Activated CD8-positive, alpha-beta memory T cell treated with anti-CD3 and anti-CD28 coated beads for 24 hours (primary cell): ENCODE data around the gene MUC7.
"Not testable (repeated sequence)": the region's sequence is repeated elsewhere in the genome, so short reads cannot be mapped to it uniquely, and the experiment has no call there.

Source experiments
- DNase-seq: peaks from one replicate; pipeline ENCODE4 v3.0.0-alpha.2; 2020

The MUC7 gene

DNA sequence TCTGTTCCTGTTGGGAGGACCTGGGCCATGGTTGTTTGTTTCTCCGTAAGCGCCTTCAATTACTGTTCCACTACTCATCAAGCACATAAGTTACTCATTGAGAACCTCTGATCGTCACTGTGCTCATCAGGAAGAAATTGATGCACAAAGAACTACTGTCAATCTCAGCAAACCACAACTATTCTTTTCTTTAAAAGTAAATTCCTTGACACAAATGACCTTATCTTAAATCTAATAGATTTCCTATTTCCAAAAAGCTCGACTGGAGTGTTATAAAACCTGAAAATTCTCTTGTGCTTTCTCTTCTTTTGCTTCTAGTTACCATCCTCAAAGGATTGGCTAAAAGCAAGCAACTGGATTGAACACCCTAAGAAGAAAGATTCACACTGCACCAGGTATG is at the start of gene MUC7:
Gene MUC7 (plus strand): TSS at position 301 of the 400 bp plus-strand sequence. CDS start 1,825 bp downstream, outside the sequence.
- DNase-seq = no peak

DNA sequence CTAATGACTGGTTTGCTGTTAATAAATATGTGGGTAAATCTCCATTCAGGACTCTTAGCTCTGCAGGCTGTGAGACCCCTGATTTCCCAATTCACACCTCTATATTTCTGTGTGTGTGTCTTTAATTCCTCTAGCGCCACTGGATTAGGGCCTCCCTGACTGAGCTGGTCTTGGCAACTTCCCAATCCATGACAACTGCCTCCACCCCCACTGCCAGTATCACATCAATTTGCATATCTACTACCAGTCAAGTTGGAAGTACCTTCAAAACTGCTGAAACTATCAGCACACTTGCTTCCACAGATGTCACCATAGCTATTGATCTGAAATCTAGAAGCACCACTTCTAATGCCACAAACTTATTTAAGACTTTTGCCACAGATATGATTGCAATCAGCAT is 46.7 kb upstream of the MUC7 start:
- no peak for DNase-seq

DNA sequence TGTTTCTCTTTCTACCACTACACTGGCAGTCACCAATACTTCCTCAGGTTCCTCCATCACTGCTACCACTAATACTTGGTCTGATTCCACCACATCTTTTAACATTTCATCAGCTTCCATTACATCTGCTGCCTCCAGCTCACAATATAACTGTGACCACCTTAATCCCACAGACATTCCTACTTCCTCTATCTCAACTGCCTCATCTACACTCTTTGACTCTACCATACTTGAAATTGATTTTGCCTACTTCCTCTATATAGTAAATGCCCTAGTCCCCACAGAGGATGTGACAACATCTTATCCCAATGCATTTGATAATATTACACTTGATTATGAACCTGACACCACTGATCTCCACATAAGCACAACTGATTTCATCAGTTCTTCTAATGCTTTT is 45.2 kb upstream of the MUC7 start:
- DNase-seq = no peak

DNA sequence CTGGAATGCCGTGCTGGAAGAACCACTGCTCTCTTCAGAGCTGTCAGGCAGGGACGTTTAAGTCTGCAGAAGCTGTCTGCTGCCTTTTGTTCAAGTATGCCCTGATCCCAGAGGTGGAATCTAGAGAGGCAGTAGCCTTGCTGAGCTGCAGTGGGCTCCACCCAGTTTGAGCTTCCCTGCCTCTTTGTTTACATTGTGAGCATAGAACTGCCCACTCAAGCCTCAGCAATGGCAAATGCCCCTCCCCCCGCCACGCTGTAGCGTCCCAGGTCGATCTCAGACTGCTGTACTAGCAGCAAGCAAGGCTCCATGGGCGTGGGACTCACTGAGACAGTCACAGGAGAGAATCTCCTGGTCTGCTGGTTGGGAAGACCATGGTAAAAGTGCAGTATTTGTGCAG is 34.8 kb upstream of the MUC7 start:
- no peak for DNase-seq

DNA sequence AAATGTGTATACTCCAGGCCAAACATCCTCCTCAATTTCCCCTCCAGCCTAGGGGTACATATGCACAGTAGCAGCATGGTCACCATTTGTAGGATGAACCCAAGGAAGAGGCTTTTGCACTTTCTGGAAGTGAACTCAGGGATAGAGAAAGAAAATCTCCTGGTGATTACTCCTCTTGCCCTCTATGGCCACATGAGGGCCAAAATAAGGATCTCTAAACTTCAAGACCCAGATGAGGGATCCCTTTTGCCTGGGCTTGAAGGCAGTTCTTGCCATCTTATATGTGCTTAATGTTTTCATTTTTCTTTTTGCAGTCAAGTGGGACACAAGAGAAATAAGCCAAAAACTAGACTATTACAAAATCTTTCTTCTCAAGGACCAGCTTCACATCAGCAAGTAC is 29.5 kb upstream of the MUC7 start:
- DNase-seq = no peak

DNA sequence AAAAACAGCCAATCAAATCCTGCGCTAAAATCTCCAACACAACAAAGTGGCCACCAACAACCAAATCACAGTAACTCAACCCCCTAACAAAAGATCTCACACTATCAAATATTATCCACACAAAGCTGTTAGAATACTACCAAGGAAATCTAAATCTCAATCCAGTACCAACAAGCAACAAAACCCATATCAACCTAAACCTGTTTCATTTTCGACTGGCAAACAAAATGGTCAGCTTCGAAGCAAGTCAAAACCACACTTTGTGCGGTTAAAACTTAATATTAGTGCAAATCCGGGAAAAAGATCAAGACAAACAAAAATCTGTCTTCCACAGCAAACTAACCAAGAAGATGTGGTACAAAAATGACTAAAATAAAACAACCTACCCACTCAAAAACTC is 28.7 kb upstream of the MUC7 start:
- DNase-seq = no peak

DNA sequence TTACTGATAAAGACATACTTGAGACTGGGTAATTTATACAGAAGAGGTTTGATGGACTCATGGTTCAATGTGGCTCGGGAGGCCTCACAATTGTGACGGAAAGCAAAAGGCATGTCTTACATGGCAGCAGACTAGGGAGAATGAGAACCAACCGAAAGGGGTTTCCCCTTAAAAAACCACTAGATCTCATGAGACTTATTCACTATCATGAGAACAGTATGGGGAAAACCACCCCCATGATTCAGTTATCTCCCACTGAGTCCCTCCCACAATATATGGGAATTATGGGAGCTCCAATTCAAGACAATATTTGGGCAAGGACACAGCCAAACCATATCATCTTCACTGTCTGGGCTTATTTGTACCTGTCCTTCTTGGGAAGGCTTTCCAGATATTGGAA is 22.8 kb upstream of the MUC7 start:
- DNase-seq = no peak

DNA sequence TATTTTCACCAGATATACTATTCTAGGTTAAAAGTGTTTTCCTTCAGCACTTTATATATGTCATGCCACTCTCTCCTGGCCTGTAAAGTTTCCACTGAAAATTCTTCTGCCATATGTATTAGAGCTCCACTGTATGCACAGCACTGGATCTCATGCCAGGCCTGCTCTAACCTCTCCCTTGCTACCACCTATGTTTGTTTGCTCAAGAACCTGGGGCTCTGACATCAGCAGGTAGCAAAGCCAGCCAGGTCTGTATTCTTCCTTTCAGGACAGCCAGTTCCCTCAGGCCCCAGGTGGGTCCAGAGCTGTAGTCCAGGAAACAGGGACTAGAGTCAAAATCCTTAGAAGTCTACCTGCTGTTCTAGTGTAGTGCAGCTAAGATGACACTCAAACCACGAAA is 19.1 kb upstream of the MUC7 start:
- no peak for DNase-seq

DNA sequence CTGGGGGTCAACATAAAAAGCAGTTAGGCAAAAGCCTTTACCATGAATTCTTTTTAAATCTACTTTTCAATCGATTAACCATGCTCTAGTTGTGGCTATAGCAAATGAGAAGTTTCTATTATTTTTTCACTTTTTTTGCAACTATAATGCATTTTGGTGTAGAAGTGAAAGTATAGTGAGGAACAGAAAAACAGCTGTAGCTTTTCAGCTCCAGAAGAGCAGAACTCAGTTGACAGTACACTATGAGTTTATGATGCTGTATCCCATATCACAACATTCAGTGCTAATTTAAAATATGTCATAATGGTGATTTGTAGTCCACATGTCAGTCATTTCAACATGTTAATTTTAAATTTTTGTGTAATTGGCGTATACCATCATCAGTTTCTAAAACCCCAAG is 8.7 kb upstream of the MUC7 start:
- no peak for DNase-seq

DNA sequence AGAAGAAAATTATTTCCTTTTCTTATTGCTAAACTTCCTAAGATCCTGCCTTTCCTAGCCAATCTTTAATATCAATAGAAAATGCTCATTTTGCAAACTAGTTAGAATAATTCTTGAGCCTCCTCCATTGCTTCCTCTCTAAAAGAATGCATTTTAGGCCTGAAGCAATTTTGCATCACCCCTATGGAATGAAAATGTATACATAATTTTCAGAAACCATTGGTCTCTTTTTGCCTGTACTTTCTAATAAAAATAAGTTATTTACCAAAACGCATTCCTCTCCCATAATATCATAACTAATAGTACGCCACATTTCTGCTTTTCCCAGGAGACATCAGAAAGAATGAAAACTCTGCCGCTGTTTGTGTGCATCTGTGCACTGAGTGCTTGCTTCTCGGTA is 1.7 kb downstream of the MUC7 start:
- DNase-seq = no peak

DNA sequence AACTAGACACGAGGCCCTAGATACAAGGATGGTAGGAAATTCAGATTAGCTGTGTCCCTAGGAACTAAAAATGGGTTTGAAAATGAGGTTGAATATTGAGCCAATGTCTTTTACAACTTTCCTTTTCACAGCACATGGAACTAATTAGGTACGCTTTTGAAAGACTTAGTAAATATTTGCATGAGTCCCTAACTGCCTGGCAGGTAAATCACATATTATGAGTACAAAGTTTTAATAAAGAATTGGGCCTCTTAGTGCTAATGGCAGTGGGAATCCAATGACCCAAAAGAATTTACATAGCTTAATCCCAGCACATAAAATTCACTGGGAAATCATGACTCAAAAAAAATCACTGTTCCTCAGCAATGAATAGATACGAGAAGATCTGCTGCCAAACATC is 16.8 kb downstream of the MUC7 start:
- DNase-seq = no peak

DNA sequence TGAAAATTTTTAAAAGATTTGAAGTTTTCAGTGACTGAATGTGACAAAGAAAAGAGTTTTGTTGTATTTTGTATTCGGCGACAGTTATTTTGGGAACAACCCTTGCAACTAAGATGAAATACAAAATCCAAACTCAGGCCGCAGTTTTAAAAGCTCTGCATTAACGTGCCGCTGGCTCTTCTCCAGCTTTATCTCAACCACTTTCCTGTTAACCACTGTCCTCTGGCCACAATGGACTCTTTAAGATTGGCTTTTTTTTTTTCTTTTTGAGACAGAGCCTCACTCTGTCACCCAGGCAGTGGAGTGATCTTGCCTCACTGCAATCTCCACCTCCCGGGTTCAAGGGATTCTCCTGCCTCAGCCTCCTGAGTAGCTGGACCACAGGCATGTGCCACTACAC is 24.2 kb downstream of the MUC7 start:
- DNase-seq = no peak

DNA sequence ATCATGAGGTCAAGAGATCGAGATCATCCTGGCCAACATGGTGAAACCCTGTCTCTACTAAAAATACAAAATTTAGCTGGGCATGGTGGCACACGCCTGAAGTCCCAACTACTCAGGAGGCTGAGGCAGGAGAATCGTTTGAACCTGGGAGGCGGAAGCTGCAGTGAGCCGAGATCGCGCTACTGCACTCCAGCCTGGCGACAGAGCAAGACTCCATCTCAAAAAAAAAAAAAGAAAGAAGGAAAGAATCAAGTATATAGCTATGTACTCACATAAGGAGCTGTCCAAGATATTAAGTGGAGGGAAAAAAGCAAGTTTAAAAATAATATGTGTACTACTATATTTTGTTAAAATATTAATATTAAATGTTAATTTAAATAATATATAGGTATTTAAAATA is 29.8 kb downstream of the MUC7 start:
- not testable (repeated sequence) for DNase-seq

DNA sequence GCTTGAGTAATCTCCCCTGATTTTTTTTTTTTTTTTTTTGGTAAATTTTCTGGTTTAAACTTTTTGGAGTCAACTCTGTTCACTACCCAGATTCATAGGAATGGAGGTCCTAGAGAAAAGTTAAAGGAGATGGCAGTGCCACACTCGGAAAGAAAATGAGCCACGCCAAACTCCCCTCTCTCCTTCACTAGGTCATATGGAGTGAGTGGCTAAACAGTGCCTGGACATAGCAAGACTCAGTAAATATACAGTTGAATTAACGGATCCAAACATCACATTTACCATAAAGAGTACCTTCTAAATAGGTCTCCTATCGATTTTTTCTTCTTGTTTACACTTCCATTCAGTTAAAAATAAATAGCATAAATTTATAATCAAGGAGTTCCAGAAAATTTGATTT is 32.7 kb downstream of the MUC7 start:
- DNase-seq = no peak

DNA sequence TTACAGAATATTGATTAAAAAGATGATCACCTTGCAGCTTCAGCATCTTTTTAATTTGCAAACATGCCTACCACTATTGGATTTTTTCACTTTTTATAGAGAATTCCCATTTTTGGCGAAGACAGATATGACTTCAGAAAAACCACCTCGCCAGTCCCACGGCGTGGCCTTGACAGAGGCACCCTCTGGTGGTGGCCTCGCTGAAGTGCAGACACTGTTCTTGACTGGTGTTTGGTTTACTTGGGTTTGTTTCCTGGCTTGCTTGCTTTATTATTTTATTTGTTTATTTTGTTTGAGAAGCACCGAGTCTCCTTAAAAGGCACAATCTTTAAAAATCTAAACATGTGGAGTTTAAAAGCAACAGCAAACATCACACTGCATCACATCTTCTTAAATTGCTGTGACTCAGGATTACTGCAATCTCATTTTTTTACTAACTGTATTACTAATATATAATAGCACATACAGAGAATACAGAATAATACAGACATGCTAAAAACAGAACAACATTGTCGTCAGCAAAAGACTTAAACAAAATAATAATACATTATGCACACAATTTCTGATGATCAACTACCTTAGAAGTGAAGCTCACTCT is 33.3 kb downstream of the MUC7 start:
- peak; percentile 70 for DNase-seq

DNA sequence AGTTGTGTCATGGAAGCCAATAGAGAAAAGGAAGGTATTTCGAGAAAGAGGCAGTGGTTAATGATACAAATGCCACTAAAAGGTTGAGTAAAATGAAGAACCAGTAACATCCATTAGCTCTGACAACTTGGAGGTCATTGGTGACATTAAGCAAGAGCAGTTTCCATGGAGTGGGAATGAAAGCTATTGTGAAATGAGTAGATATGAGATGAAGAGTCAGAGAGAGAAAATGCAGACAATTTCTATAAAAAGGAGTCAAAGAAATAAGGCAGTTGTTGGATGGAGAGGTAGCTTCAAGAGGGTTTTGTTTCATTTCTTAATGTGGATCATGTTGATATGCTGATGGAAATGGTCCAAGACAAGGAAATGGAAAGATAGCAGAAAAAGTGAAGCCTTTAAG is 36.8 kb downstream of the MUC7 start:
- no peak for DNase-seq

DNA sequence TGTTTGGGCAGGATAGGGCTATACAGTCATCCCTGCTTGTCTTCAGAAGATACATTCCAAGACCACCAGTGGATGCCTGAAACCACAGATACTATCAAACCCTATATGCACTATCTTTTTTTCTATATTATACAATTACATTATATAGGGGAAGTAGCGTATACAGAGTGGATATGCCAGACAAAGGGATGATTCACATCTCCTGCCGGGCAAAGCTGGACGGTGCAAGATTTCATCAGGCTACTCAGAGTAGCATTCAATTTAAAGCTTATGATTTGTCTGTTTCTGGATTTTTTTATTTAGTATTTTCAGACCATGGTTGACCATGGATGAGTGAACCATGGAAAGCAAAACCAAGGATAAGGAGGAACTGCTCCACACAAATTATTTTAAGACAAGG is 39.4 kb downstream of the MUC7 start:
- no peak for DNase-seq

DNA sequence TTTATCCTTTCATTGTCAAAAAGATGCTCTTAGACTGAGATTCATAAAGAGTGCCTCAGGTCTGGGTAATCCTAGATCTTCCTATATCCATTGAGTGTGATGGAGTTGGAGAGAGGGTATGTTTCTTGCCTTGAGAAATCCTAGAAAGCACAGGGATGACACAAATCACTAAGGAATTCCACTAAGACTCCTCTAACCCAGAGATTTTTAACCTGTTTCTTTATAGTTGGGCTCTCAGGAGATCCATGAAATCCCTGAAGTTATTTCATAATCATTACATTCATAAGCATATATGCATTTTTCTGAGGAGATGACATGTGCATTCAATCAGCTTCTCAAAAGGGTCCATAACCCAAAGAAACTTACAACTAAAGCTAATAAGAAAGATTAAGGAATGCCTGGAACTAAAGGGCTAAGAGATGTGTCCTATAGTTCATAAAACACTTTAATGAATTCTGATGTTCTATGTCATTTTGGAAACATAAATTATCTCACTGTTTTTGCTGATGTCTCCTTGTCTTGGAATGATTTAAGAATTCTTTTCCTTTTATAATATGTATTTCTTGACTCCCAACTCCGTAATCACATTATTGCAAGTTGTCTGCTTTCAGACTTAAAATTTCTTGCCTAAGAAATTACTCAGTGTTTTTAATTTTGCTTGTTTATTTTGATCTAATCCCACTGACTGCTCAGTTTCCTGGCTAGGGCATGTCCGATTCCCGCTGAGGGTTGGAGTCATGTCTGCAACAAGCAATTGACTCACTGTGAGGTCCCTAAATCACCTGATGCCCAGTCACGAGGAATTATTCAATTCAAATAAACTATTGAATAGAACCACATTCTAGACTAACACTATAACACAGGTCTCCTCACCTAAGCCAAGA is 43.6 kb downstream of the MUC7 start:
- no peak for DNase-seq

DNA sequence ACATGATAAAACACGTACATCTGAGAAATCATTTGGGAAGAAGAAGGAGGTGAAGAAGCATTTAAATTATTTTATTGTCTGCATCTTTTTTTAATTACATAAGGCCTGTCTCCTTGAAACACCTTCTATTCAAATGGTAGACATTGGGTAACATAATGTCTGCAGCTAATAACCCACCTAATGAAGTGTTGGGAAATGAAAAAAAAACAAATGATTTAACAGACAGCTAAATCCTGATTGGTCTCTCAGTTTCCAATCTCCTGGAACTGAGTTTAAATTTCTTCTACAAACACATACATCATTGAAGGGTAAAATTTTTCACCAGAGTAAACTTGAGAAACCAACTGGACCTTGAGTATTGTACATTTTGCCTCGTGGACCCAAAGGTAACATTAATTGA is 46.3 kb downstream of the MUC7 start, which contains the start of gene AMTN:
Gene AMTN (plus strand): TSS at position 301 of the 400 bp plus-strand sequence. CDS start 209 bp downstream, outside the sequence.
- DNase-seq = no peak

DNA sequence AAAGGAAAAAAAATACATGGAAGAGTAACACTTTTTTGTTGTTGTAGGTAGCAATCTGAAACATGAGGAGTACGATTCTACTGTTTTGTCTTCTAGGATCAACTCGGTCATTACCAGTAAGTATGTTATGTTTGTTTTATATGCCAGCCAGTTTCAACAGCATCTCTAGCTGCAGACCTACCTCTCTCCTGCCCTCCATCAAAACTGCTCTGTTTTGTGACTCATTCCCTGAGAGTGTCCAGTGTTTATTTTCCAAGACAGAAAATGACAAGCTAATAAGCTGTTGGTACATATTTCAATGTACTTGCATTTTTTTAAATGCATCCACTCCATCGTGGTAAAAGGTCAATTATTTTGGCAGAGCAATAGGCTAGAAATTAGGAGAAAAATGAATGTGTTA is 46.7 kb downstream of the MUC7 start:
- no peak for DNase-seq

DNA sequence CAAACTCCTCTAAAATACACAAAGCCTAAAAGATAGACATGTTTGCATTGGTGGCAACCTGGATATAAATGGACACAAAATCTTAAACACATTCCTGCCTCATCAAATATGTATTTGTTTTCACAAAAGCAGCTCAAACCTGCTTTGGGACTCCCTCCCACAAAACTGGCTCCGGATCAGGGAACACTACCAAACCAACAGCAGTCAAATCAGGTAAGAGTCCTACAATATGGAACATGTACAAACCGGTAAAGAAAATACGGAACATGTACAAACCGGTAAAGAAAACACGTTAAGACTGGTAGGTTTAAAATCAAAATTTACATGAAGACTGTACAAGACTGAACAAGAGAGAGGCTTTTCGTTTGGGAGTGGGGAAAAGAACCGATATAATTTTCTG is 50.6 kb downstream of the MUC7 start:
- DNase-seq = no peak

DNA sequence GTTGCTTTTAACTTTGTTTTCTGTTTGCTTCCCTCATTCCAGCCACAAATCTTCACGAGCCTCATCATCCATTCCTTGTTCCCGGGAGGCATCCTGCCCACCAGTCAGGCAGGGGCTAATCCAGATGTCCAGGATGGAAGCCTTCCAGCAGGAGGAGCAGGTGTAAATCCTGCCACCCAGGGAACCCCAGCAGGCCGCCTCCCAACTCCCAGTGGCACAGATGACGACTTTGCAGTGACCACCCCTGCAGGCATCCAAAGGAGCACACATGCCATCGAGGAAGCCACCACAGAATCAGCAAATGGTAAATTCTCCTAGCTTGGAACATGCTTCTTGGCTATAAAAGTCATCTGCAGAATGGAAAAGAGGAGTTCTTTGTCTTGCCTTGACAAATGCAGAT is 59.0 kb downstream of the MUC7 start:
- DNase-seq = no peak

DNA sequence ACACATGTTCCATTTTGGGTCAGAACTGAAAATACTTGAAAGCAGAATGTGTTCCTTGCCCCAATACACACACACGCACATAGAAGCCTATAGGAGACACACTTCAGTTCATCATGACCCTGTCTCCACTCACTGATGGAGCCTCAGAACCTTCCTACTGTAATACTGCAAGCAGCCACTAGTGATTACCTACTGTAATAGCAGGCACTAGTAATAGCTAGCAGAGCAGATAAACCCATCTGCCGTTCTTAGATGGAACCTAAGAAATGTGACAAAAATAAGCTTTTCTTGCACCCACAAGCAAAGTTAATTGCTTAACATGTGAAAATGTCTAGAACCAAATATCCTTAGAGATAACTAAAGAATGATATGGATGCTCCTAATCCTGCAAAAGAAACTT is 60.0 kb downstream of the MUC7 start:
- no peak for DNase-seq
